IMR-90 (cell line): Measurements from ENCODE around the gene ADGRV1. TPM values are rescaled to one million over a fixed set of nuclear protein-coding genes. Genes with fewer than 3 reads are reported as not detected.

Source experiments
- ATAC-seq: fragments of 200-7000 bp; cut with Tn5 transposase; 2 replicates; pipeline ENCODE4 v1.9.1; 2020; ENCODE audit warnings: low read depth, mild to moderate bottlenecking, moderate library complexity
- BruUV-seq: library from RNA; stranded (reverse); fragments of 400-500 nt; replicated peaks from 2 replicates; lab custom pipeline; 2021; lab: Mats Ljungman, UMichigan
- CTCF ChIA-PET: fragments of 300-600 bp; formaldehyde crosslinking; extraction: SDS; loops from one replicate; lab custom pipeline; 2021; ENCODE audit warnings: antibody characterized with exemption; lab: Yijun Ruan, JAX
- POLR2A ChIA-PET: fragments of 300-600 bp; sonication (Branson Sonifier 250); formaldehyde crosslinking; loops from one replicate; lab custom pipeline; 2022; ENCODE audit warnings: antibody characterized with exemption; ENCODE audit not compliant: unreplicated experiment; lab: Charles Lee
- DNase-seq: peaks from one replicate; pipeline ENCODE4 v3.0.0; 2013
- H2AFZ ChIP-seq: replicated peaks from 2 replicates; pipeline ENCODE3; 2013; ENCODE audit warnings: low read length, mild to moderate bottlenecking; ENCODE audit not compliant: poor library complexity
- H2AK5ac ChIP-seq: 2 replicates; pipeline ENCODE4 v1.6.1; 2013; ENCODE audit warnings: low read depth, low read length, inconsistent platforms
- H2AK9ac ChIP-seq: replicated peaks from 2 replicates; pipeline ENCODE3; 2013; ENCODE audit warnings: mild to moderate bottlenecking, low read depth, low read length, moderate library complexity; ENCODE audit not compliant: poor library complexity
- H2BK120ac ChIP-seq: 2 replicates; pipeline ENCODE4 v1.6.1; 2013; ENCODE audit warnings: low read depth, low read length, inconsistent platforms
- H2BK15ac ChIP-seq: 3 replicates; pipeline ENCODE4 v1.6.1; 2013; ENCODE audit warnings: low read depth, low read length, inconsistent platforms
- H2BK20ac ChIP-seq: 2 replicates; pipeline ENCODE4 v1.6.1; 2013; ENCODE audit warnings: low read depth, mild to moderate bottlenecking, inconsistent platforms, low read length, moderate library complexity
- H2BK5ac ChIP-seq: 2 replicates; pipeline ENCODE4 v1.6.1; 2013; ENCODE audit warnings: mild to moderate bottlenecking, low read depth, low read length, inconsistent platforms; ENCODE audit not compliant: poor library complexity, severe bottlenecking
- H3K14ac ChIP-seq: replicated peaks from 2 replicates; pipeline ENCODE4 v1.6.1; 2013; ENCODE audit warnings: low read depth, low read length, inconsistent platforms
- H3K18ac ChIP-seq: 2 replicates; pipeline ENCODE4 v1.6.1; 2013; ENCODE audit warnings: low read depth, low read length, control low read depth
- H3K23ac ChIP-seq: 2 replicates; pipeline ENCODE4 v1.6.1; 2013; ENCODE audit warnings: low read depth, low read length, inconsistent platforms
- H3K27ac ChIP-seq: 2 replicates; pipeline ENCODE4 v1.5.1; 2013; ENCODE audit warnings: mild to moderate bottlenecking, control low read depth, low read length; ENCODE audit not compliant: insufficient read depth
- H3K27me3 ChIP-seq: 2 replicates; pipeline ENCODE4 v1.6.1; 2013; ENCODE audit warnings: low read length; ENCODE audit not compliant: control insufficient read depth, insufficient read depth
- H3K36me3 ChIP-seq: 2 replicates; pipeline ENCODE4 v1.6.1; 2013; ENCODE audit warnings: low read length, mixed read lengths; ENCODE audit not compliant: control insufficient read depth, insufficient read depth
- H3K4ac ChIP-seq: 2 replicates; pipeline ENCODE4 v1.6.1; 2013; ENCODE audit warnings: low read depth, low read length, inconsistent platforms
- H3K4me1 ChIP-seq: 2 replicates; pipeline ENCODE4 v1.6.1; 2013; ENCODE audit warnings: low read length, mixed read lengths; ENCODE audit not compliant: control insufficient read depth, insufficient read depth
- H3K4me2 ChIP-seq: 2 replicates; pipeline ENCODE4 v1.6.1; 2013; ENCODE audit warnings: low read depth, mild to moderate bottlenecking, control low read depth, low read length, moderate library complexity
- H3K4me3 ChIP-seq: 2 replicates; pipeline ENCODE4 v1.5.1; 2013; ENCODE audit warnings: low read depth, mild to moderate bottlenecking, control low read depth, low read length, moderate library complexity; ENCODE audit not compliant: insufficient read depth
- H3K56ac ChIP-seq: 2 replicates; pipeline ENCODE4 v1.6.1; 2013; ENCODE audit warnings: low read length, inconsistent platforms; ENCODE audit not compliant: insufficient read depth; ENCODE audit errors: extremely low read depth
- H3K79me1 ChIP-seq, 2 experiments: 2 replicates each; pipeline ENCODE4 v1.6.1; 2013; ENCODE audit warnings: low read length in 2 of 2, inconsistent platforms in 1 of 2, low read depth in 1 of 2
- H3K9ac ChIP-seq: 2 replicates; pipeline ENCODE4 v1.6.1; 2013; ENCODE audit warnings: low read depth, low read length, control low read depth
- H3K9me1 ChIP-seq: 2 replicates; pipeline ENCODE4 v1.6.1; 2013; ENCODE audit warnings: low read length, inconsistent platforms; ENCODE audit not compliant: insufficient read depth
- H3K9me3 ChIP-seq: 2 replicates; pipeline ENCODE4 v1.6.1; 2013; ENCODE audit warnings: low read length; ENCODE audit not compliant: control insufficient read depth, insufficient read depth
- H4K20me1 ChIP-seq: 2 replicates; pipeline ENCODE4 v1.6.1; 2013; ENCODE audit warnings: low read length, inconsistent platforms; ENCODE audit not compliant: insufficient read depth
- H4K5ac ChIP-seq: 2 replicates; pipeline ENCODE4 v1.6.1; 2013; ENCODE audit warnings: mild to moderate bottlenecking, low read depth, low read length, control low read depth
- H4K8ac ChIP-seq, 2 experiments: 2 replicates each; pipeline ENCODE4 v1.6.1; 2013; ENCODE audit warnings: low read depth in 2 of 2, low read length in 2 of 2, control low read depth in 1 of 2, inconsistent platforms in 1 of 2
- H4K91ac ChIP-seq: 2 replicates; pipeline ENCODE4 v1.6.1; 2013; ENCODE audit warnings: low read depth, low read length, inconsistent platforms; ENCODE audit not compliant: insufficient read depth
- BHLHE40 ChIP-seq: fragments of 150-350 bp; IDR thresholded peaks from 2 replicates; pipeline ENCODE4 v1.6.1; 2016; ENCODE audit warnings: mild to moderate bottlenecking, low read depth, low read length
- CEBPB ChIP-seq: IDR thresholded peaks from 2 replicates; pipeline ENCODE4 v1.6.1; 2012; ENCODE audit warnings: low read depth, low read length, improper control_type of control experiment
- CHD1 ChIP-seq: IDR thresholded peaks from 2 replicates; pipeline ENCODE4 v1.6.1; 2012; ENCODE audit warnings: low read depth, low read length, improper control_type of control experiment
- CTCF ChIP-seq: conservative IDR thresholded peaks from 2 replicates; pipeline ENCODE4 v1.5.1; 2012; ENCODE audit warnings: mild to moderate bottlenecking, low read depth, low read length, improper control_type of control experiment
- ELK1 ChIP-seq: fragments of 150-350 bp; IDR thresholded peaks from 2 replicates; pipeline ENCODE4 v1.6.1; 2016; ENCODE audit warnings: low read depth, mild to moderate bottlenecking, low read length, moderate library complexity, borderline replicate concordance
- FOS ChIP-seq: fragments of 150-350 bp; IDR thresholded peaks from 2 replicates; pipeline ENCODE4 v1.6.1; 2016; ENCODE audit warnings: low read depth, low read length
- MAFK ChIP-seq: IDR thresholded peaks from 2 replicates; pipeline ENCODE4 v1.6.1; 2012; ENCODE audit warnings: low read depth, low read length, improper control_type of control experiment
- MAZ ChIP-seq: IDR thresholded peaks from 2 replicates; pipeline ENCODE4 v1.6.1; 2012; ENCODE audit warnings: low read depth, mild to moderate bottlenecking, low read length, improper control_type of control experiment, moderate library complexity, borderline replicate concordance
- MXI1 ChIP-seq: IDR thresholded peaks from 2 replicates; pipeline ENCODE4 v1.6.1; 2012; ENCODE audit warnings: low read depth, mild to moderate bottlenecking, low read length, moderate library complexity, borderline replicate concordance
- NFE2L2 ChIP-seq: fragments of 150-350 bp; IDR thresholded peaks from 2 replicates; pipeline ENCODE4 v1.6.1; 2016; ENCODE audit warnings: low read depth, mild to moderate bottlenecking, low read length
- POLR2A ChIP-seq: IDR thresholded peaks from 2 replicates; pipeline ENCODE4 v1.6.1; 2012; ENCODE audit warnings: mild to moderate bottlenecking, low read depth, low read length
- RAD21 ChIP-seq: IDR thresholded peaks from 2 replicates; pipeline ENCODE4 v1.6.1; 2012; ENCODE audit warnings: low read length, improper control_type of control experiment
- RCOR1 ChIP-seq: IDR thresholded peaks from 2 replicates; pipeline ENCODE4 v1.6.1; 2012; ENCODE audit warnings: mild to moderate bottlenecking, low read length, improper control_type of control experiment; ENCODE audit not compliant: insufficient replicate concordance
- RFX5 ChIP-seq: IDR thresholded peaks from 2 replicates; pipeline ENCODE4 v1.8.0; 2012; ENCODE audit warnings: low read depth, mild to moderate bottlenecking, low read length, moderate library complexity
- SMC3 ChIP-seq: fragments of 150-350 bp; IDR thresholded peaks from 2 replicates; pipeline ENCODE4 v1.6.1; 2016; ENCODE audit warnings: low read depth, mild to moderate bottlenecking, antibody characterized with exemption, low read length, moderate library complexity
- USF2 ChIP-seq: fragments of 150-350 bp; IDR thresholded peaks from 2 replicates; pipeline ENCODE4 v1.6.1; 2017; ENCODE audit warnings: mild to moderate bottlenecking, antibody characterized with exemption, low read length, low read depth
- WGBS, 2 experiments: methylation state at CpG; one replicate each; pipeline versions ENCODE4 v1.1.5 to v1.1.7; 2013; ENCODE audit warnings: missing lambda C conversion rate in 2 of 2; ENCODE audit not compliant: insufficient read length in 1 of 2; ENCODE audit errors: extremely low coverage in 2 of 2; 5-methylcytosine and 5-hydroxymethylcytosine counted together
- dilution Hi-C: fragments of 300-500 bp; cut with HindIII; formaldehyde crosslinking; loops from one replicate; pipeline ENCODE4 v1.14.3; 2018; ENCODE audit warnings: low sequenced_read_pairs; ENCODE audit not compliant: unreplicated experiment
- in situ Hi-C: fragments of 300-500 bp; cut with MboI; formaldehyde crosslinking; loops from 3 replicates; pipeline ENCODE4 v1.14.3; 2019; ENCODE audit warnings: low sequenced_read_pairs, inconsistent platforms, mixed read lengths
- intact Hi-C: fragments of 100-400 bp; cut with micrococcal nuclease; formaldehyde crosslinking; loops from 2 replicates; pipeline ENCODE4 v1.10.0; 2022
- polyA plus RNA-seq, 3 experiments: library from polyadenylated mRNA; depleted of rRNA; stranded (reverse); fragments of >200 nt; gene quantifications; 2 replicates each; pipeline ENCODE4 v1.2.3, GENCODE V29; 2012; ENCODE audit warnings: low replicate concordance in 1 of 3
- total RNA-seq: library from RNA; depleted of rRNA; stranded (reverse); fragments of >200 nt; gene quantifications from 2 replicates; pipeline ENCODE4 v1.2.3, GENCODE V29; 2012

Gene ADGRV1
- total and polyA plus RNA-seq, 2 of the 4 experiments (the other 2 are of a cell fraction) = under 0.01 TPM; not detected in 1

- Histone ChIP-seq H3K18ac (no peak overlapping the region), H4K91ac (no peak overlapping the region), H2AK9ac (no peak overlapping the region), H3K4me2 (no peak overlapping the region), H2BK15ac (no peak overlapping the region), H2AFZ (no peak overlapping the region), H3K27me3 (no peaks in the 10 kb centered on the region), H4K5ac (no peak overlapping the region), H3K4me1 (no peaks in the 10 kb centered on the region), H2BK5ac (no peak overlapping the region), H3K14ac (no peak overlapping the region), H3K36me3 (no peaks in the 10 kb centered on the region), H3K9ac (no peak overlapping the region), H3K9me3 (no peaks in the 10 kb centered on the region), H3K4me3 (no peak overlapping the region), H3K79me1 (no peaks in the 10 kb centered on the region), H2BK20ac (no peak overlapping the region), H3K23ac (no peak overlapping the region), H3K27ac (no peak overlapping the region), H3K56ac (no peak overlapping the region), H3K4ac (no peak overlapping the region), H4K8ac (no peak overlapping the region), H2AK5ac (no peak overlapping the region), H3K9me1 (no peaks in the 10 kb centered on the region), H4K20me1 (no peaks in the 10 kb centered on the region), H2BK120ac (no peak overlapping the region)
- CTCF ChIA-PET = no interaction called here
- in situ Hi-C loops = no loop called here
- no peak for TF ChIP-seq RFX5
- no peak for TF ChIP-seq MAFK
- TF ChIP-seq POLR2A = no peak
- no peak for TF ChIP-seq MXI1
- TF ChIP-seq MAZ = no peak
- TF ChIP-seq NFE2L2 = no peak
- no peak for TF ChIP-seq ELK1
- no peak for TF ChIP-seq CTCF
- no peak for TF ChIP-seq RAD21
- TF ChIP-seq BHLHE40 = no peak
- no peak for TF ChIP-seq RCOR1
- TF ChIP-seq USF2 = no peak
- TF ChIP-seq FOS = no peak
- no peak for TF ChIP-seq SMC3
- no peak for TF ChIP-seq CEBPB
- TF ChIP-seq CHD1 = no peak
- BruUV-seq = no TSS peak
- dilution Hi-C loops = no loop called here
- no peak for DNase-seq
- POLR2A ChIA-PET = no interaction called here
- WGBS, 2 experiments = no CpG with 5 or more reads among the region's 3 CpGs
- intact Hi-C loops = no loop called here
- ATAC-seq = no peak
These were observed 54.9 kb downstream of the ADGRV1 start for GRCh38 chr5:90613459-90613858.
